Measurements from ENCODE around the gene SPG7.

DNA sequence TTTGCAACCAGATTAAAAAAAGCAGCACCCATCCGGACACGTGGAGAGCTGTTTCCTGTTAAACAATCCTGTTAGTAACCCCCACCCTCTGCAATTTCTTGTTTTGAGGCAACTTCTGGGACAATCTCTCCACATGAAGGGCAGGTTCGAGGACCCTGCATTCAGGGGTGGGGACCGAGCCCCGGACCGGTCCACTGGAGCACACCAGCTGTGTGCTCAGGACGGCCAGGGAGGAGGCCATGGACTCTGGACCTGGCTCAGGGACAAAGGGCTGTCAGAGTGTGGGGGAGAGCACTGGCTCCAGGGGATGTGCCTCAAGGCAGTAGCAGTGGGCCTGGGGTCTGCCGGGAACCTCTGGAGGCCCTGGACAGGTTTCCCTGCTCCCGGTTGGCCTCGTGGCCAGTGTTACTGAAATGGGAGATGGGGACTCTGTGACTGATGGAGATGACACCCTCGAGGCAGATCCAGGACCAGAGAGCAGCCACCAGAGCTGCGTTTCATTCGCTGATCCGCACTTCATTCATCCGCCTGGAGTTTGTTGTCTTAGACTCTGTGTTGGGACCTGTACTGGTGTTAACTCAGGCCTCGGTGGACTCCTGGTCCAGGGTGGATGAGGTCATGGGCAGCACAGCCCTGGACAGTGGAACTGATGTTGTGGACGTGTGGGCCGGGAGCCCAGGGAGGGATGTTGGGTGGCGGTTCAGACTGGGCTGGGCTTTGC, 64.4 kb downstream of the SPG7 start:
- TF ChIP-seq, protein P1, sequence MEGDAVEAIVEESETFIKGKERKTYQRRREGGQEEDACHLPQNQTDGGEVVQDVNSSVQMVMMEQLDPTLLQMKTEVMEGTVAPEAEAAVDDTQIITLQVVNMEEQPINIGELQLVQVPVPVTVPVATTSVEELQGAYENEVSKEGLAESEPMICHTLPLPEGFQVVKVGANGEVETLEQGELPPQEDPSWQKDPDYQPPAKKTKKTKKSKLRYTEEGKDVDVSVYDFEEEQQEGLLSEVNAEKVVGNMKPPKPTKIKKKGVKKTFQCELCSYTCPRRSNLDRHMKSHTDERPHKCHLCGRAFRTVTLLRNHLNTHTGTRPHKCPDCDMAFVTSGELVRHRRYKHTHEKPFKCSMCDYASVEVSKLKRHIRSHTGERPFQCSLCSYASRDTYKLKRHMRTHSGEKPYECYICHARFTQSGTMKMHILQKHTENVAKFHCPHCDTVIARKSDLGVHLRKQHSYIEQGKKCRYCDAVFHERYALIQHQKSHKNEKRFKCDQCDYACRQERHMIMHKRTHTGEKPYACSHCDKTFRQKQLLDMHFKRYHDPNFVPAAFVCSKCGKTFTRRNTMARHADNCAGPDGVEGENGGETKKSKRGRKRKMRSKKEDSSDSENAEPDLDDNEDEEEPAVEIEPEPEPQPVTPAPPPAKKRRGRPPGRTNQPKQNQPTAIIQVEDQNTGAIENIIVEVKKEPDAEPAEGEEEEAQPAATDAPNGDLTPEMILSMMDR (IDR thresholded peaks at IDR 0.05; ENCODE audit: low read depth, low read length) = no peak
- TF ChIP-seq POLR2A (IDR thresholded peaks at IDR 0.05; ENCODE audit: extremely low read depth, insufficient read length) = no peak
- TF ChIP-seq, protein P2, sequence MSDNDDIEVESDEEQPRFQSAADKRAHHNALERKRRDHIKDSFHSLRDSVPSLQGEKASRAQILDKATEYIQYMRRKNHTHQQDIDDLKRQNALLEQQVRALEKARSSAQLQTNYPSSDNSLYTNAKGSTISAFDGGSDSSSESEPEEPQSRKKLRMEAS (IDR thresholded peaks at IDR 0.05; ENCODE audit: low read depth, low read length) = peak; percentile 65

Data from NB4 (cell line).